ENCODE data around the gene SDF4.

SDF4 gene

DNA sequence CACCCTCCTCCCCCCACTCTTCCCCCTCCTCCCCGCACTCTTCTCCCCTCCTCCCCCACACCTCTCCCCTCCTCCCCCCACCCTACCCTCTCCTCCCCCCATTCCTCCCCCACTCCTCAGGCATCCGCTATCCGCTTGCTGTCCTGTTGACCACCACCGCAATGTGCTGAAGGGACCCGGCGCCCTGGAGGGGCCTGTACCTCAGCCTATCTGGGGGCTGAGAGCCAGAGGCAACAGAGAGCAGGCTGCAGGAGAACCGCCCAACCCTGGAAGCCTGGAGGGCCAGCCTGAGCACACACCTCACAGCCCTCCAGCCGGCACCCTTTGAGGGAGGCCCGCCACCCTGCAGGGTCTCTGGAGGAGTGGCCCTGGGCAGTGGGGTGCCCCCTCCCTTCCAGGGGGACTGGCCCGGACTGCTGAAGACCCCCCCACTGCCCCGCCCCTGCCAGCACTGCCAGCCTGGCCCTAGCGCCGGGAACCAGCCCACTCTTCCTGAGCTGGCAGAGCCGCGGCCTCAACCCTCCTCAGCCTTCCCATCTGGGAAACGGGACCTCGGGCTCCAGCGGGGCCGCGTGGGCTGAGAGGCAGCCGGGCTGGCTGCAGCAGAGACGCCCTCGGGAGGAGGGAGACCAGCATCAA is 13.5 kb upstream of the SDF4 start:
- no peak for DNase-seq
- in situ Hi-C loops (cut with HindIII; ENCODE audit: low pct_ligation_motif_present, low pct_unique_long_range_greater_than_20kb, low sequenced_read_pairs) = no loop called here

GRCh38 chr1:1244192-1244811 is 12.5 kb upstream of the SDF4 start:
- in situ Hi-C loops (cut with HindIII; ENCODE audit: low pct_ligation_motif_present, low pct_unique_long_range_greater_than_20kb, low sequenced_read_pairs) = no loop called here
- DNase-seq = no peak

DNA sequence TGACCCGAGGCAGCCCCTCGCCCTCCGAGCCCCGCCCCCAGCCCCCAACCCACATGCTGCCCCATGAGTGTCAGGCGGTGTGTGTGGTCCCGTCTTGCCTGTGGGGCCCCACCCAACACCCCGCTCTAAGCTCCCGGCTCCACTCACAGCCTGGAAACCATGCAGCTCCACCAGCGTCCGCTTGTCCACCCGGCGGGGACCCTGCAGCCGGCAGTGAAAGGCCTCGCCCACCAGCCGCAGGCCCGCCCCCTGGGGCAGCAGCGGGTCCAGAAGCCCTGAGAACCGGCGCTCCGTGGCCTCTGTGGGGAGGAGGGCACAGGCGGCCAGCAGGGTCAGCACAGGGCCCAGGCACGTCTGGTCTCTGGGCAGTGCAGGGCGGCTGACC is 12.0 kb upstream of the SDF4 start:
- no peak for DNase-seq

DNA sequence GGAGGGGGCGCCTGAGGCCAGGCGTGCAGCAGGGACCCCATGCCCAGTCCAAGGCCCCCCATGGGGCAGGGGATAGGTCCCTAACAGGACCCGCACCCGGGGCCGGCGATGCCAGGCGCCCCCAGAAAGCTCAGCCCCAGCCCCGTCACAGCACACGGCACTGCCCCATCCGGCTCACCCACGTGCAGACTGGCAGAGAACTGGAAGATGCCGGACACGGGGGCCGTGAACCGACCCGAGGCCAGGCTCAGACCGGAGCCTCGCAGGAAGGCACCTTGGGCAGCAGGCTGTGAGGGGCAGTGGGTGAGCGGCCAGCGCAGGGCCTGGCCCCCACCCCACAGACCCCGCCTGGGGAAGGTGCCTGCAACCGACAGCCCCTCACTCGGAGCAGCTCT is 11.5 kb upstream of the SDF4 start:
- DNase-seq = no peak
- in situ Hi-C loops (cut with HindIII; ENCODE audit: low pct_ligation_motif_present, low pct_unique_long_range_greater_than_20kb, low sequenced_read_pairs) = no loop called here

More for the DNA sequence above, 12.0 kb upstream of the SDF4 start:
- in situ Hi-C loops (cut with HindIII; ENCODE audit: low pct_ligation_motif_present, low pct_unique_long_range_greater_than_20kb, low sequenced_read_pairs) = no loop called here

- DNase-seq = no peak
- in situ Hi-C loops (cut with HindIII; ENCODE audit: low pct_ligation_motif_present, low pct_unique_long_range_greater_than_20kb, low sequenced_read_pairs) = no loop called here
Observed at GRCh38 chr1:1242461-1243265, 10.9 kb upstream of the SDF4 start.

DNA sequence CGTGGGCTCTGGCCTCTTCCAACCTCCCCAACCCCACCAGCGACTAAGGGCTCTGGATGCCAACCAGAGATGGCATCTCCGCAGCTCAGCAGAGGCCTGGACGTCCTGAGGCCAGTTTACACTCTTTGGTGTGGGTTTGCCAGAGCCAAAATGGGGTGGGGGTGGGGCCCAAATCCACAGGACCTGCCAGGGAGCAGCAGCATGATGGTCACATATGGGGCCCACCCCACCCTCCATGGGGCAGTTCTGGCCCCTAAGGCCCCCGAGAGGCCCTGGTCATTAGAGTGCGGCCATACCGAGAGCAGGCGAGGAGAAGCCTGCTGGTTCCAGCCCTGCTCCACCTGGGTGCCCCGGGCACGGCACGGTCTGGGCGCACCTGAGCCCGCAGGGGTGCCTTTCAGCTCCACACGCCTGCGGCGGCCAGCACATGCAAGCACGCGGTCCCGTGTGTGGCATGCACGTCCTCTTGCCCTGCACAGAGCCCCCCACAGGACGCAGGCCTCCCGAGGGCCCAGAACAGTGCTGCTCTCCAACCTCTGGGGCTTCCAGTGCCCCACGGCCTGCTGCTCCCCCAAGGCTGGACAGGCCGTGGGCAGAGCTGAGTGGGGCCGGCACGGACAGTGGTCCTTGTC is 9.9 kb upstream of the SDF4 start:
- in situ Hi-C loops (cut with HindIII; ENCODE audit: low pct_ligation_motif_present, low pct_unique_long_range_greater_than_20kb, low sequenced_read_pairs) = no loop called here
- DNase-seq = no peak

DNA sequence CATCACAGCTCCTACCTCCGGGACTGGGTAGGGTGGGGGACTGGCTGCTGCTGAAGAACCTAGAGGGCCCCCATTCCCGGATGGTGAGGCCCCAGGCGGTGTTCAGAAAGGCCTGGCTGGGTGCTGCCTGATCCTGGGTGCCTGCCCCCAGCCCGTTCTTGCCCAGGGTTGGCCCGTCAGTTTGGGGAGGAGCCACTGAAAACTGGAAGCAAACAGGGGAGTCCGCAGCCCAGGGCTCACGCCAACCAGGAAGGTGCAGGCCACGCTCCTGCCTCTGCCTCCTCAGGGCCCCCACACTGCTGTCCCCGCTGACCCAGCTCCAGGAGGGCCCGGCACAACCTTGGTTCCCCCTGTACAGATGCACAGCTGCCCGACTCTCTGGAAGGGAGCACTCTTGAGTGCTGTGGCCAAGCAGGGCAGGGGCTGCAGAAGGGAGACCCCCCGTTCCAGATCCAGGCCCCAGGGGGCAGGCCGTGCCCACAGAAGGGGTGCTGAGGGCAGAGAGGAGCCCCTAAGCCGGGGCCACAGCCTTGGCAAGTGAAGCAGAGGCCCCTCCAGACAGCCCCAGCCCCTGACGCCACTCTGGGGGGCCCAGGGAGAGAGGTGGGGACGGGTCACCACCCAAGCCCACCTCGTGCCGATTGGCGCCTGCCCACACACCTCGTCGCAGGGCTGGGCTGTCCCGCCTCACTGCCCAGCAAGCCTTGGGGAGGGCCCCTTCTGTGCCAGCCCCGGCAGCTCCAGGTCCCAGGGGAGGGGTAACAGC is 9.2 kb upstream of the SDF4 start:
- peak; percentile 53 for DNase-seq
- in situ Hi-C loops (cut with HindIII; ENCODE audit: low pct_ligation_motif_present, low pct_unique_long_range_greater_than_20kb, low sequenced_read_pairs) = no loop called here

DNA sequence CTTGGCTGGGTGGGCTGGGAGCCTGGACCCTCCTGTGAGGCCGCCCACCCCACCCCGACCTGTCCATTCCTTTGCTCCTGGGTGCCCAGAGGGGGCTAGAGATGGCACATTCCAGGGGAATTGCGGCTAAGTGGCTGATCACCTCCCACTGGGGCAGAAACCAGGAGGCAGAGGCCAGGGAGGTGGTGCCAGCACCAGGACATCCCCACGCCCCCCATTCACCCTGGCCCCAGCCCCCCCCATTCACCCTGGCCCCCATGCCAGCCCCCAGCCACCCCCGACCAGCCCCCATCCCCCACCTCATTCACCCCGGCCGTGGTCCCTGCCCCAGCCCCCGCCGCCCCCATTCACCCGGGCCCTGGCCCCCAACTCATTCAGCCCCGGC is 8.5 kb upstream of the SDF4 start:
- no peak for DNase-seq
- in situ Hi-C loops (cut with HindIII; ENCODE audit: low pct_ligation_motif_present, low pct_unique_long_range_greater_than_20kb, low sequenced_read_pairs) = no loop called here

GRCh38 chr1:1239614-1240347 is 8.0 kb upstream of the SDF4 start:
- in situ Hi-C loops (cut with HindIII; ENCODE audit: low pct_ligation_motif_present, low pct_unique_long_range_greater_than_20kb, low sequenced_read_pairs) = no loop called here
- DNase-seq = no peak

- no peak for DNase-seq
- in situ Hi-C loops (cut with HindIII; ENCODE audit: low pct_ligation_motif_present, low pct_unique_long_range_greater_than_20kb, low sequenced_read_pairs) = no loop called here
Observed at GRCh38 chr1:1239227-1239613, 7.4 kb upstream of the SDF4 start.

DNA sequence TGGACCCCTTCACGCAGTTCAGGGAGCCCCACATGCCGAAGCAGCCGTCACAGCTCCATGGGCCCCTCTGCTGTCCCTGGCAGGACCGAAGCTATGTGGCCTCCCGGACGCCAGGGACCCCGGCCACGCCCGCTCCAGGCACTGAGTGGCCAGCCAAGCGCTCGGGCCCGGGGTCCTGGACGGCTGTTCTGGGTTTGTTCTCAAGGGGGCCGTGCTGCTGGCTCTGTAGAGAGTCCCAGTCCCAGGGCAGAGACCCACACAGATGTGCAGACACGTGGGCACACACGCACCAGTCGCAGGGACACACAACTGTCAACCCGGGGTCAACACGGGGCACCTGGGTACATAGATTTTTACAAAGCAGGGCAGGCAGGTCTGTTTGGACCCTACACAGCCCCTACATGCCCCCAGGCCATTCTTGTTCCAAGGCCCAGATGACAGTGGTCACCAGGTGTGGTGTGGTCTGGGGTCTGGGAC is 6.9 kb upstream of the SDF4 start:
- no peak for DNase-seq
- in situ Hi-C loops (cut with HindIII; ENCODE audit: low pct_ligation_motif_present, low pct_unique_long_range_greater_than_20kb, low sequenced_read_pairs) = no loop called here

- no peak for DNase-seq
- in situ Hi-C loops (cut with HindIII; ENCODE audit: low pct_ligation_motif_present, low pct_unique_long_range_greater_than_20kb, low sequenced_read_pairs) = no loop called here
Observed at GRCh38 chr1:1237874-1238701, 6.3 kb upstream of the SDF4 start.

DNA sequence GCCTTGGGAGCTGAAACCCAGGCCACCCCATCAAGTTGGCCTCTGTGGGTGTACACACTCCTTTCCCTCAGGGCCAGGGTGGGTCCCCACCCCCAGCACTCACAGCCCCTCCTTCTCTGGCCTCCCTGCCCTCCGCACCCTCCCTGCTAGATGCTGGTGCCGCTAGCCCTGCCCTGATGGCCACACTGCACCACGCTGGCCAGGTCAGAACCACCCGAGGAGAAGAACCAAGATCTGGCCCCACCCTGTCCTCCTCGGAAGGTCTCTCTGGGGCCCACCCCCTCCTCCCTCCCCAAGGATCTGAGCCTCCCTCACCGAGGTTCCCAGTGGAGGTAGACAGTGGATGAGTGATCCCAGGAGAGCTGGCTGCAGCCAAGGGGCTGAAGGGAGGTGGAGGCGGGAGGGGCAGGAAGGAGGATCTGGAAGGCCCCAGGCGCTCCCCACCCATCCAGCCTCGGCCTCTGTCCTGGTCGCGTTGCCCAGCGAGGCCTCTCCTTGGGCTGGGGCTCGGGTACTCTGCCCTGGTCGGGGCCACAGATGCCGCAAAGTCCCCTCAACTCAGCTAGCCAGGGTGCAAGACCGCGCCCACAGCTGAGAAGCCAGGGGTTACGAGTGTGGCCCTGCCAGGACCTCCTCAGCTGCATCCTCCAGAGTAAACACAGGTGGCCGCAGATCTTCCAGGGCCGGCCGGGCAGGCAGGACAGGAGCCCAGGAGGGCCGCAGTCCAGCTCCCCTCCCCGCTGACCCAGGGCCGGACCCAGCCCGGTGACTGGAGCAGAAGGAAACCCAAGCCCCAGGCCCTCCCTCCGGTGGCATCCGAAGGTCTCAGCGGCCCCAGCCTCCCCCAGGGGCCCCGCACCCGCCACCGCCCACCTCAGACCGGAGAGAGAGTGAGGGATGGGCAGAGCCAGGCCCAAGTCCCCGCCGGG is 5.4 kb upstream of the SDF4 start:
- in situ Hi-C loops (cut with HindIII; ENCODE audit: low pct_ligation_motif_present, low pct_unique_long_range_greater_than_20kb, low sequenced_read_pairs) = no loop called here

GRCh38 chr1:1236176-1236763 is 4.5 kb upstream of the SDF4 start:
- in situ Hi-C loops (cut with HindIII; ENCODE audit: low pct_ligation_motif_present, low pct_unique_long_range_greater_than_20kb, low sequenced_read_pairs) = no loop called here
- no peak for DNase-seq

More for the DNA sequence above, 5.4 kb upstream of the SDF4 start:
- DNase-seq = no peak

- in situ Hi-C loops (cut with HindIII; ENCODE audit: low pct_ligation_motif_present, low pct_unique_long_range_greater_than_20kb, low sequenced_read_pairs) = no loop called here
- no peak for DNase-seq
Observed at GRCh38 chr1:1235016-1235744, 3.4 kb upstream of the SDF4 start.
